DOHH2 (cell line): ENCODE measurements around the gene TMEFF2.

Source experiments
- EZH2phosphoT487 ChIP-seq: fragments of 200-600 bp; sonication (generic); IDR thresholded peaks from 2 replicates; pipeline ENCODE4 v1.6.1; 2017; ENCODE audit warnings: borderline replicate concordance, mild to moderate bottlenecking, antibody characterized with exemption, low read length, moderate library complexity, mixed read lengths
- TF ChIP-seq, protein P1 (sequence below): fragments of 200-600 bp; sonication (generic); IDR thresholded peaks from one replicate; pipeline ENCODE4 v1.5.1; 2014; ENCODE audit warnings: antibody characterized with exemption, mild to moderate bottlenecking, low read depth, low read length; ENCODE audit not compliant: poor library complexity, severe bottlenecking

DNA sequence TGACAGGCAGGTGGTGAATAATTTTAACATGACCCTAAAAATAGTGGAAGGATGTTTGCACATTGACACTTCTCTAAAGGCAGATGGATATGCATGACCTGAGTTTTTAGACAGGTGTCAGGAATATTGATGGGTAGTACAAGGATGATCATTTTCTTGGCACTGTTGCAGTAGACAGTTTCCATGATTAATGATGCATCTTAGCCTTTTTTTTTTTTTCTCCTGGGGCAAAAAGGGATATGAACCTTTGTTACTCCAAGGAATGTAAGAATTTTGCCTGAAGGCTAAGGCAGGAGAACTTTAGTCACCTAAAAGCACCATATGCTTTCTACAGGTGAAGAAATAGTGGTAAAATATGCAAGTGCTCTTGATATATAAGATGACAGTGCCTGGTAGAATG lies 211.5 kb downstream of the TMEFF2 start:
- TF ChIP-seq, protein P1, sequence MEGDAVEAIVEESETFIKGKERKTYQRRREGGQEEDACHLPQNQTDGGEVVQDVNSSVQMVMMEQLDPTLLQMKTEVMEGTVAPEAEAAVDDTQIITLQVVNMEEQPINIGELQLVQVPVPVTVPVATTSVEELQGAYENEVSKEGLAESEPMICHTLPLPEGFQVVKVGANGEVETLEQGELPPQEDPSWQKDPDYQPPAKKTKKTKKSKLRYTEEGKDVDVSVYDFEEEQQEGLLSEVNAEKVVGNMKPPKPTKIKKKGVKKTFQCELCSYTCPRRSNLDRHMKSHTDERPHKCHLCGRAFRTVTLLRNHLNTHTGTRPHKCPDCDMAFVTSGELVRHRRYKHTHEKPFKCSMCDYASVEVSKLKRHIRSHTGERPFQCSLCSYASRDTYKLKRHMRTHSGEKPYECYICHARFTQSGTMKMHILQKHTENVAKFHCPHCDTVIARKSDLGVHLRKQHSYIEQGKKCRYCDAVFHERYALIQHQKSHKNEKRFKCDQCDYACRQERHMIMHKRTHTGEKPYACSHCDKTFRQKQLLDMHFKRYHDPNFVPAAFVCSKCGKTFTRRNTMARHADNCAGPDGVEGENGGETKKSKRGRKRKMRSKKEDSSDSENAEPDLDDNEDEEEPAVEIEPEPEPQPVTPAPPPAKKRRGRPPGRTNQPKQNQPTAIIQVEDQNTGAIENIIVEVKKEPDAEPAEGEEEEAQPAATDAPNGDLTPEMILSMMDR = no peak
- TF ChIP-seq EZH2phosphoT487 = no peak
